Activated T-cell treated with anti-CD3 and anti-CD28 coated beads, Interleukin-2, amount 50 U/mL, for 72 hours (primary cell): ENCODE measurements around the gene CACNA1C. TPM values are rescaled to one million over a fixed set of nuclear protein-coding genes. Genes with fewer than 3 reads are reported as not detected.
A peak's percentile ranks its signal among the peaks of the same experiment; 100 is the strongest.
"Not testable (repeated sequence)": the region's sequence is repeated elsewhere in the genome, so short reads cannot be mapped to it uniquely, and the experiment has no call there.

Experiments used
- ATAC-seq, 2 donors: fragments of 150-1000 bp; cut with Tn5 transposase; replicated peaks in 1 of 2; 2 replicates each; pipeline ENCODE4 v1.10.0; 2021; ENCODE audit warnings: moderate library complexity in 2 of 2, mild to moderate bottlenecking in 1 of 2
- DNase-seq, 2 donors: peaks; one replicate each; pipeline ENCODE4 v3.0.0; 2021 to 2022; ENCODE audit warnings: mixed read lengths in 1 of 2
- H3K27ac Mint-ChIP-seq: one replicate; pipeline ENCODE4 v1.8.0; 2022; ENCODE audit warnings: mild to moderate bottlenecking, moderate library complexity, mixed read lengths
- H3K27me3 Mint-ChIP-seq: one replicate; pipeline ENCODE4 v1.8.0; 2022; ENCODE audit warnings: low read depth, mixed read lengths
- H3K36me3 Mint-ChIP-seq, 2 donors: one replicate each; pipeline ENCODE4 v1.8.0; 2022; ENCODE audit warnings: mixed read lengths in 2 of 2, mild to moderate bottlenecking in 1 of 2; ENCODE audit not compliant: insufficient read depth in 2 of 2
- H3K4me1 Mint-ChIP-seq: one replicate; pipeline ENCODE4 v1.8.0; 2022; ENCODE audit warnings: low read depth, mixed read lengths
- H3K4me3 Mint-ChIP-seq, 2 donors: one replicate each; pipeline ENCODE4 v1.8.0; 2022; ENCODE audit warnings: mild to moderate bottlenecking in 2 of 2, mixed read lengths in 2 of 2, moderate library complexity in 2 of 2
- H3K9me3 Mint-ChIP-seq, 2 donors: one replicate each; pipeline ENCODE4 v1.8.0; 2022; ENCODE audit warnings: mixed read lengths in 2 of 2
- total RNA-seq, 2 donors: library from RNA; stranded (reverse); gene quantifications; one replicate each; pipeline ENCODE4 v1.2.3, GENCODE V29; 2022

Gene CACNA1C
- total RNA-seq, 2 donors from 2014 or later, result 0.14 to 0.21 TPM

GRCh38 chr12:2680676-2681039, 627.9 kb downstream of the CACNA1C start:
- Mint-ChIP-seq H3K9me3 (peaks cover 2% of the 10 kb centered on the region in 2 donors), H3K27ac (no peak overlapping the region), H3K36me3 (peaks cover 0 to 2% of the 10 kb centered on the region in 2 donors), H3K4me3 (no peak overlapping the region), H3K27me3 (no peaks in the 10 kb centered on the region), H3K4me1 (peaks cover 13% of the 10 kb centered on the region)
- no peak for DNase-seq
- ATAC-seq, result no peak

GRCh38 chr12:2681450-2682205, 628.8 kb downstream of the CACNA1C start:
- Mint-ChIP-seq H3K27ac (no peak overlapping the region), H3K9me3 (peaks cover 2% of the 10 kb centered on the region in 2 donors), H3K4me1 (peaks cover 13% of the 10 kb centered on the region), H3K27me3 (no peaks in the 10 kb centered on the region), H3K36me3 (peaks cover 0 to 2% of the 10 kb centered on the region in 2 donors), H3K4me3 (no peak overlapping the region)
- ATAC-seq, result no peak
- no peak for DNase-seq

GRCh38 chr12:2682296-2683251, 629.8 kb downstream of the CACNA1C start:
- peak overlapping the region; percentile 89 for H3K27ac Mint-ChIP-seq
- peaks cover 13% of the 10 kb centered on the region for H3K4me1 Mint-ChIP-seq
- peaks cover 0 to 2% of the 10 kb centered on the region in 2 donors for H3K36me3 Mint-ChIP-seq
- no peak overlapping the region for H3K4me3 Mint-ChIP-seq
- H3K27me3 Mint-ChIP-seq, result no peaks in the 10 kb centered on the region
- peak; percentile 50 to 62 for ATAC-seq
- peaks cover 2% of the 10 kb centered on the region in 2 donors for H3K9me3 Mint-ChIP-seq
- peak; percentile 43 to 45 for DNase-seq

GRCh38 chr12:2683283-2684025, 630.7 kb downstream of the CACNA1C start:
- Mint-ChIP-seq H3K27me3 (no peaks in the 10 kb centered on the region), H3K4me1 (peaks cover 13% of the 10 kb centered on the region), H3K4me3 (no peak overlapping the region), H3K36me3 (peaks cover 0 to 2% of the 10 kb centered on the region in 2 donors), H3K9me3 (peaks cover 2% of the 10 kb centered on the region in 2 donors), H3K27ac (no peak overlapping the region)
- peak; percentile 84 to 86 for ATAC-seq
- no peak for DNase-seq

- H3K27ac Mint-ChIP-seq, DNase-seq, ATAC-seq, H3K27me3 Mint-ChIP-seq, H3K36me3 Mint-ChIP-seq, H3K4me3 Mint-ChIP-seq, H3K9me3 Mint-ChIP-seq: not testable (repeated sequence)
- H3K4me1 Mint-ChIP-seq, result peaks cover 15% of the 10 kb centered on the region
Observed at GRCh38 chr12:2684026-2684325, 631.2 kb downstream of the CACNA1C start.

GRCh38 chr12:2685620-2686279, 633.0 kb downstream of the CACNA1C start:
- H3K27me3 Mint-ChIP-seq, H3K36me3 Mint-ChIP-seq, H3K9me3 Mint-ChIP-seq, H3K4me3 Mint-ChIP-seq, H3K27ac Mint-ChIP-seq, ATAC-seq, DNase-seq: not testable (repeated sequence)
- peaks cover 32% of the 10 kb centered on the region for H3K4me1 Mint-ChIP-seq

GRCh38 chr12:2686280-2686646, 633.5 kb downstream of the CACNA1C start:
- Mint-ChIP-seq H3K36me3 (peaks cover 0 to 2% of the 10 kb centered on the region in 2 donors), H3K9me3 (peaks cover 2% of the 10 kb centered on the region in 2 donors), H3K27me3 (no peaks in the 10 kb centered on the region), H3K4me3 (no peak overlapping the region), H3K27ac (no peak overlapping the region), H3K4me1 (peaks cover 36% of the 10 kb centered on the region)
- no peak for ATAC-seq
- DNase-seq, result no peak

GRCh38 chr12:2687058-2687457, 634.3 kb downstream of the CACNA1C start:
- no peak overlapping the region for H3K4me3 Mint-ChIP-seq
- no peak for ATAC-seq
- no peak for DNase-seq
- H3K36me3 Mint-ChIP-seq, result peaks cover 2% of the 10 kb centered on the region in 2 donors
- peaks cover 2% of the 10 kb centered on the region in 2 donors for H3K9me3 Mint-ChIP-seq
- no peak overlapping the region for H3K27ac Mint-ChIP-seq
- H3K27me3 Mint-ChIP-seq, result no peaks in the 10 kb centered on the region
- H3K4me1 Mint-ChIP-seq, result peaks cover 41% of the 10 kb centered on the region

GRCh38 chr12:2687726-2688125, 634.9 kb downstream of the CACNA1C start:
- ATAC-seq (no peak), DNase-seq (no peak)
- peaks cover under 1% of the 10 kb centered on the region in 2 donors for H3K9me3 Mint-ChIP-seq
- no peak overlapping the region for H3K27ac Mint-ChIP-seq
- H3K36me3 Mint-ChIP-seq, result peaks cover under 1 to 2% of the 10 kb centered on the region in 2 donors
- H3K27me3 Mint-ChIP-seq, result no peaks in the 10 kb centered on the region
- no peak overlapping the region for H3K4me3 Mint-ChIP-seq
- peaks cover 46% of the 10 kb centered on the region for H3K4me1 Mint-ChIP-seq

- Mint-ChIP-seq H3K4me1 (peaks cover 46% of the 10 kb centered on the region), H3K27me3 (peaks cover 5% of the 10 kb centered on the region), H3K27ac (no peak overlapping the region), H3K36me3 (peaks cover 0 to 2% of the 10 kb centered on the region in 2 donors), H3K9me3 (no peaks in the 10 kb centered on the region), H3K4me3 (no peak overlapping the region)
- no peak for DNase-seq
- ATAC-seq, result no peak
Observed at GRCh38 chr12:2688381-2688931, 635.7 kb downstream of the CACNA1C start.

GRCh38 chr12:2689393-2689792, 636.6 kb downstream of the CACNA1C start:
- H3K4me1 Mint-ChIP-seq, result peaks cover 44% of the 10 kb centered on the region
- no peaks in the 10 kb centered on the region for H3K9me3 Mint-ChIP-seq
- no peak overlapping the region for H3K27ac Mint-ChIP-seq
- peaks cover 11% of the 10 kb centered on the region for H3K27me3 Mint-ChIP-seq
- DNase-seq (no peak), ATAC-seq (no peak)
- peak overlapping the region; percentile 92 to 100 for H3K4me3 Mint-ChIP-seq
- H3K36me3 Mint-ChIP-seq, result peaks cover 0 to 2% of the 10 kb centered on the region in 2 donors

GRCh38 chr12:2689879-2690278, 637.1 kb downstream of the CACNA1C start:
- Mint-ChIP-seq H3K4me1 (peaks cover 44% of the 10 kb centered on the region), H3K27me3 (peaks cover 11% of the 10 kb centered on the region), H3K36me3 (peaks cover 0 to 2% of the 10 kb centered on the region in 2 donors), H3K4me3 (peak overlapping the region; percentile 92 to 100), H3K9me3 (no peaks in the 10 kb centered on the region), H3K27ac (no peak overlapping the region)
- DNase-seq, result no peak
- no peak for ATAC-seq
